Kidney (tissue), 14 donors: ENCODE data around the gene TECTA. TPM values are rescaled to one million over a fixed set of nuclear protein-coding genes. Genes with fewer than 3 reads are reported as not detected.

Experiments used
- DNase-seq, 5 donors: peaks; one replicate each; pipeline ENCODE4 v3.0.0-alpha.2; 2013 to 2020
- FAIRE-seq: peaks from 2 replicates; lab custom pipeline; 2012; peaks lifted over from hg19 to GRCh38; lab: Jason Lieb, UNC
- H3K27ac ChIP-seq, 2 donors: one replicate each; pipeline ENCODE4 v1.7.0; 2013; ENCODE audit warnings: low read depth in 2 of 2, low read length in 2 of 2, inconsistent platforms in 1 of 2
- H3K27me3 ChIP-seq: one replicate; pipeline ENCODE4 v1.7.1; 2013; ENCODE audit warnings: low read length, inconsistent platforms; ENCODE audit not compliant: control insufficient read depth, insufficient read depth
- H3K36me3 ChIP-seq, 3 donors: one replicate each; pipeline versions ENCODE4 v1.7.0 to v1.7.1; 2013; ENCODE audit warnings: low read length in 3 of 3, control low read depth in 1 of 3, inconsistent platforms in 1 of 3; ENCODE audit not compliant: insufficient read depth in 3 of 3, control insufficient read depth in 2 of 3
- H3K4me1 ChIP-seq, 3 donors: one replicate each; pipeline versions ENCODE4 v1.7.0 to v1.7.1; 2013; ENCODE audit warnings: low read length in 3 of 3, inconsistent platforms in 1 of 3, low read depth in 1 of 3; ENCODE audit not compliant: control insufficient read depth in 2 of 3, insufficient read depth in 2 of 3
- H3K4me3 ChIP-seq, 3 donors: one replicate each; pipeline versions ENCODE4 v1.7.0 to v1.8.1; 2013; ENCODE audit warnings: low read length in 3 of 3, control low read depth in 1 of 3, inconsistent platforms in 1 of 3
- H3K9ac ChIP-seq, 3 donors: one replicate each; pipeline versions ENCODE4 v1.7.0 to v1.7.1; 2013; ENCODE audit warnings: low read length in 3 of 3, control low read depth in 1 of 3, inconsistent platforms in 1 of 3
- H3K9me3 ChIP-seq, 3 donors: one replicate each; pipeline versions ENCODE4 v1.7.0 to v1.7.1; 2013; ENCODE audit warnings: low read length in 3 of 3, control low read depth in 1 of 3, inconsistent platforms in 1 of 3; ENCODE audit not compliant: control insufficient read depth in 2 of 3, insufficient read depth in 1 of 3
- intact Hi-C: fragments of 100-400 bp; cut with DNase I; formaldehyde crosslinking; loops from one replicate; pipeline ENCODE4 v1.11.1; 2022
- polyA plus RNA-seq: library from polyadenylated mRNA; stranded (reverse); fragments of 350-450 nt; fragmentation: Illumina TruSeq; extraction: RNeasy Lipid Tissue Mini Kit (QIAGEN cat#74804); gene quantifications from one replicate; pipeline ENCODE4 v1.2.3, GENCODE V29; 2014; ENCODE audit warnings: low read depth, low replicate concordance; ENCODE audit not compliant: insufficient read depth
- total RNA-seq: library from RNA; stranded (reverse); fragmentation: NEBNext Ultra II Directional; extraction: Animal tissue kit (Norgen Biotek cat#: 25700); gene quantifications from one replicate; pipeline ENCODE4 v1.2.1, GENCODE V29; 2021
- TF ChIP-seq, protein P1 (sequence below): IDR thresholded peaks from 3 replicates; pipeline ENCODE4 v1.5.1; 2012; ENCODE audit warnings: mild to moderate bottlenecking, moderate library complexity, borderline replicate concordance; ENCODE audit not compliant: insufficient read depth; ENCODE audit errors: extremely low read depth
- donor health status: control.
- donor health status: control.
- donor health status: control.
- donor health status: control.
- donor health status: control.
- donor health status: DM: yes; HTN: yes; CAD: no.
- donor health status: Normal renal cell carcinoma (clear cell type).

The TECTA gene
- total and polyA plus RNA-seq, 2 donors from 2014 or later, result 0.54 to 1.2 TPM

GRCh38 chr11:121179306-121179705 lies 78.3 kb downstream of the TECTA start:
- TF ChIP-seq, protein P1, sequence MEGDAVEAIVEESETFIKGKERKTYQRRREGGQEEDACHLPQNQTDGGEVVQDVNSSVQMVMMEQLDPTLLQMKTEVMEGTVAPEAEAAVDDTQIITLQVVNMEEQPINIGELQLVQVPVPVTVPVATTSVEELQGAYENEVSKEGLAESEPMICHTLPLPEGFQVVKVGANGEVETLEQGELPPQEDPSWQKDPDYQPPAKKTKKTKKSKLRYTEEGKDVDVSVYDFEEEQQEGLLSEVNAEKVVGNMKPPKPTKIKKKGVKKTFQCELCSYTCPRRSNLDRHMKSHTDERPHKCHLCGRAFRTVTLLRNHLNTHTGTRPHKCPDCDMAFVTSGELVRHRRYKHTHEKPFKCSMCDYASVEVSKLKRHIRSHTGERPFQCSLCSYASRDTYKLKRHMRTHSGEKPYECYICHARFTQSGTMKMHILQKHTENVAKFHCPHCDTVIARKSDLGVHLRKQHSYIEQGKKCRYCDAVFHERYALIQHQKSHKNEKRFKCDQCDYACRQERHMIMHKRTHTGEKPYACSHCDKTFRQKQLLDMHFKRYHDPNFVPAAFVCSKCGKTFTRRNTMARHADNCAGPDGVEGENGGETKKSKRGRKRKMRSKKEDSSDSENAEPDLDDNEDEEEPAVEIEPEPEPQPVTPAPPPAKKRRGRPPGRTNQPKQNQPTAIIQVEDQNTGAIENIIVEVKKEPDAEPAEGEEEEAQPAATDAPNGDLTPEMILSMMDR, result no peak
- intact Hi-C loops, result no loop called here
- H3K27ac ChIP-seq, result no peak overlapping the region
- no peaks in the 10 kb centered on the region for H3K4me1 ChIP-seq
- H3K27me3 ChIP-seq, result no peaks in the 10 kb centered on the region
- FAIRE-seq (no peak), DNase-seq (no peak)
- H3K36me3 ChIP-seq, result no peaks in the 10 kb centered on the region
- no peak overlapping the region for H3K9ac ChIP-seq
- no peaks in the 10 kb centered on the region for H3K9me3 ChIP-seq
- H3K4me3 ChIP-seq, result no peak overlapping the region

GRCh38 chr11:121180183-121180582 lies 79.1 kb downstream of the TECTA start:
- no peaks in the 10 kb centered on the region for H3K36me3 ChIP-seq
- no peak overlapping the region for H3K4me3 ChIP-seq
- no peak overlapping the region for H3K9ac ChIP-seq
- no peak overlapping the region for H3K27ac ChIP-seq
- H3K4me1 ChIP-seq, result no peaks in the 10 kb centered on the region
- no peaks in the 10 kb centered on the region for H3K27me3 ChIP-seq
- intact Hi-C loops, result no loop called here
- H3K9me3 ChIP-seq, result no peaks in the 10 kb centered on the region
- TF ChIP-seq, protein P1, result no peak
- FAIRE-seq (no peak), DNase-seq (no peak)

GRCh38 chr11:121188776-121189175 lies 87.7 kb downstream of the TECTA start:
- H3K27me3 ChIP-seq, result no peaks in the 10 kb centered on the region
- no peak overlapping the region for H3K27ac ChIP-seq
- no peaks in the 10 kb centered on the region for H3K36me3 ChIP-seq
- intact Hi-C loops, result no loop called here
- H3K9ac ChIP-seq, result no peak overlapping the region
- H3K4me1 ChIP-seq, result no peaks in the 10 kb centered on the region
- DNase-seq (no peak), FAIRE-seq (no peak)
- TF ChIP-seq, protein P1, result no peak
- H3K9me3 ChIP-seq, result no peaks in the 10 kb centered on the region
- H3K4me3 ChIP-seq, result no peak overlapping the region

- FAIRE-seq (no peak), DNase-seq (no peak)
- Histone ChIP-seq H3K4me3 (no peak overlapping the region), H3K9me3 (no peaks in the 10 kb centered on the region), H3K4me1 (no peaks in the 10 kb centered on the region), H3K9ac (no peak overlapping the region), H3K27ac (no peak overlapping the region), H3K27me3 (no peaks in the 10 kb centered on the region), H3K36me3 (no peaks in the 10 kb centered on the region)
- TF ChIP-seq, protein P1, result no peak
- intact Hi-C loops, result no loop called here
Observed at GRCh38 chr11:121191818-121192217, 90.8 kb downstream of the TECTA start.
